Muscle layer of colon (tissue), 2 donors: ENCODE results near the gene POU2F3.

Experiments used
- H3K27ac ChIP-seq: one replicate; pipeline ENCODE4 v1.7.0; 2013; ENCODE audit warnings: low read depth, mild to moderate bottlenecking, low read length, moderate library complexity
- H3K27me3 ChIP-seq, 2 donors: one replicate each; pipeline ENCODE4 v1.7.0; 2013; ENCODE audit warnings: low read length in 2 of 2, mild to moderate bottlenecking in 2 of 2; ENCODE audit not compliant: insufficient read depth in 2 of 2, control insufficient read depth in 1 of 2
- H3K36me3 ChIP-seq: one replicate; pipeline ENCODE4 v1.7.0; 2013; ENCODE audit warnings: mild to moderate bottlenecking, low read length; ENCODE audit not compliant: insufficient read depth
- H3K4me1 ChIP-seq: one replicate; pipeline ENCODE4 v1.7.0; 2013; ENCODE audit warnings: mild to moderate bottlenecking, low read length; ENCODE audit not compliant: insufficient read depth
- H3K4me3 ChIP-seq, 2 donors: one replicate each; pipeline ENCODE4 v1.7.0; 2013; ENCODE audit warnings: low read length in 2 of 2, low read depth in 1 of 2, mild to moderate bottlenecking in 1 of 2, moderate library complexity in 1 of 2
- H3K9ac ChIP-seq: one replicate; pipeline ENCODE4 v1.7.0; 2013; ENCODE audit warnings: low read length
- H3K9me3 ChIP-seq: one replicate; pipeline ENCODE4 v1.7.0; 2013; ENCODE audit warnings: mild to moderate bottlenecking, low read length
- donor health status: abdominal sarcoma.
- donor health status: Adenocarcinoma of cecum.

The POU2F3 gene

GRCh38 chr11:120314861-120315260, 74.9 kb downstream of the POU2F3 start:
- H3K4me1 ChIP-seq: peaks cover 16% of the 10 kb centered on the region

GRCh38 chr11:120316880-120317688, 77.1 kb downstream of the POU2F3 start:
- Histone ChIP-seq H3K4me3 (no peak overlapping the region), H3K9ac (no peak overlapping the region), H3K27me3 (no peaks in the 10 kb centered on the region), H3K9me3 (no peaks in the 10 kb centered on the region), H3K36me3 (no peaks in the 10 kb centered on the region), H3K27ac (no peak overlapping the region), H3K4me1 (peaks cover 16% of the 10 kb centered on the region)

More at GRCh38 chr11:120314861-120315260, 74.9 kb downstream of the POU2F3 start:
- Histone ChIP-seq H3K9ac (no peak overlapping the region), H3K36me3 (no peaks in the 10 kb centered on the region), H3K9me3 (no peaks in the 10 kb centered on the region), H3K4me3 (no peak overlapping the region), H3K27ac (no peak overlapping the region), H3K27me3 (no peaks in the 10 kb centered on the region)

- H3K9me3 ChIP-seq: no peaks in the 10 kb centered on the region
- H3K36me3 ChIP-seq: no peaks in the 10 kb centered on the region
- H3K9ac ChIP-seq: no peak overlapping the region
- H3K4me3 ChIP-seq: no peak overlapping the region
- H3K27me3 ChIP-seq: no peaks in the 10 kb centered on the region
- H3K27ac ChIP-seq: no peak overlapping the region
- peaks cover 16% of the 10 kb centered on the region for H3K4me1 ChIP-seq
These were observed 77.9 kb downstream of the POU2F3 start for GRCh38 chr11:120317689-120318480.

- H3K9me3 ChIP-seq: no peaks in the 10 kb centered on the region
- no peak overlapping the region for H3K27ac ChIP-seq
- no peaks in the 10 kb centered on the region for H3K27me3 ChIP-seq
- peaks cover 16% of the 10 kb centered on the region for H3K4me1 ChIP-seq
- no peak overlapping the region for H3K4me3 ChIP-seq
- H3K36me3 ChIP-seq: no peaks in the 10 kb centered on the region
- H3K9ac ChIP-seq: no peak overlapping the region
These were observed 79.0 kb downstream of the POU2F3 start for GRCh38 chr11:120318906-120319305.

GRCh38 chr11:120324932-120325810, 85.2 kb downstream of the POU2F3 start, which contains the start of gene TLCD5:
Gene TLCD5 (plus strand): TSS chr11:120325299. CDS start chr11:120327442, 2,143 bp downstream.
- Histone ChIP-seq H3K9ac (peak within 1 kb of the TSS; percentile 23), H3K9me3 (no peaks in the 10 kb centered on the region), H3K27ac (peak within 1 kb of the TSS; percentile 63), H3K36me3 (peaks cover 7% of the 10 kb centered on the region), H3K4me3 (peak within 1 kb of the TSS; percentile 60 to 62), H3K4me1 (peaks cover 18% of the 10 kb centered on the region), H3K27me3 (no peaks in the 10 kb centered on the region)

- peaks cover 18% of the 10 kb centered on the region for H3K4me1 ChIP-seq
- H3K27me3 ChIP-seq: no peaks in the 10 kb centered on the region
- peak overlapping the region in 1 of 2 donors; percentile 62 for H3K4me3 ChIP-seq
- H3K36me3 ChIP-seq: peaks cover 13% of the 10 kb centered on the region
- H3K9me3 ChIP-seq: no peaks in the 10 kb centered on the region
- H3K9ac ChIP-seq: no peak overlapping the region
- H3K27ac ChIP-seq: no peak overlapping the region
These were observed 86.3 kb downstream of the POU2F3 start for GRCh38 chr11:120326228-120326627.

GRCh38 chr11:120326845-120327281, 86.9 kb downstream of the POU2F3 start:
- H3K4me1 ChIP-seq: peaks cover 18% of the 10 kb centered on the region
- H3K27ac ChIP-seq: no peak overlapping the region
- no peak overlapping the region for H3K4me3 ChIP-seq
- no peaks in the 10 kb centered on the region for H3K27me3 ChIP-seq
- no peak overlapping the region for H3K9ac ChIP-seq
- H3K9me3 ChIP-seq: no peaks in the 10 kb centered on the region
- peaks cover 13% of the 10 kb centered on the region for H3K36me3 ChIP-seq

GRCh38 chr11:120327311-120327710, 87.4 kb downstream of the POU2F3 start:
- Histone ChIP-seq H3K4me3 (no peak overlapping the region), H3K9me3 (no peaks in the 10 kb centered on the region), H3K36me3 (peaks cover 13% of the 10 kb centered on the region), H3K27me3 (no peaks in the 10 kb centered on the region), H3K9ac (no peak overlapping the region), H3K4me1 (peaks cover 18% of the 10 kb centered on the region), H3K27ac (no peak overlapping the region)

GRCh38 chr11:120329556-120329955, 89.6 kb downstream of the POU2F3 start:
- Histone ChIP-seq H3K4me3 (no peak overlapping the region), H3K27me3 (no peaks in the 10 kb centered on the region), H3K9me3 (no peaks in the 10 kb centered on the region), H3K4me1 (peaks cover 17% of the 10 kb centered on the region), H3K36me3 (peaks cover 13% of the 10 kb centered on the region), H3K27ac (no peak overlapping the region), H3K9ac (no peak overlapping the region)

- Histone ChIP-seq H3K4me1 (peaks cover 13% of the 10 kb centered on the region), H3K27me3 (no peaks in the 10 kb centered on the region), H3K9ac (no peak overlapping the region), H3K9me3 (no peaks in the 10 kb centered on the region), H3K4me3 (no peak overlapping the region), H3K36me3 (peaks cover 13% of the 10 kb centered on the region), H3K27ac (no peak overlapping the region)
These were observed 90.1 kb downstream of the POU2F3 start for GRCh38 chr11:120330045-120330444.
